Activated naive CD8-positive, alpha-beta T cell treated with anti-CD3 and anti-CD28 coated beads for 36 hours (primary cell): Measurements from ENCODE around the gene ARHGAP12. TPM values are rescaled to one million over a fixed set of nuclear protein-coding genes. Genes with fewer than 3 reads are reported as not detected.
"Not testable (repeated sequence)": the region's sequence is repeated elsewhere in the genome, so short reads cannot be mapped to it uniquely, and the experiment has no call there.

Experiments
- DNase-seq: peaks from one replicate; pipeline ENCODE4 v3.0.0; 2021
- H3K27ac Mint-ChIP-seq: one replicate; pipeline ENCODE4 v1.8.0; 2022; ENCODE audit warnings: mild to moderate bottlenecking, moderate library complexity, mixed read lengths
- H3K27me3 Mint-ChIP-seq: one replicate; pipeline ENCODE4 v1.8.0; 2022; ENCODE audit warnings: mild to moderate bottlenecking, mixed read lengths
- H3K36me3 Mint-ChIP-seq: one replicate; pipeline ENCODE4 v1.8.0; 2021; ENCODE audit warnings: mild to moderate bottlenecking, mixed read lengths
- H3K4me1 Mint-ChIP-seq: one replicate; pipeline ENCODE4 v1.8.0; 2021; ENCODE audit warnings: mixed read lengths
- H3K4me3 Mint-ChIP-seq: one replicate; pipeline ENCODE4 v1.8.0; 2022; ENCODE audit warnings: mild to moderate bottlenecking, moderate library complexity, mixed read lengths
- H3K9me3 Mint-ChIP-seq: one replicate; pipeline ENCODE4 v1.8.0; 2022; ENCODE audit warnings: mixed read lengths
- total RNA-seq, 2 experiments: library from RNA; stranded (reverse); gene quantifications; one replicate each; pipeline ENCODE4 v1.2.3, GENCODE V29; 2021

Gene ARHGAP12
- total RNA-seq, 2 experiments from 2014 or later: 2.8 to 3.4 TPM

DNA sequence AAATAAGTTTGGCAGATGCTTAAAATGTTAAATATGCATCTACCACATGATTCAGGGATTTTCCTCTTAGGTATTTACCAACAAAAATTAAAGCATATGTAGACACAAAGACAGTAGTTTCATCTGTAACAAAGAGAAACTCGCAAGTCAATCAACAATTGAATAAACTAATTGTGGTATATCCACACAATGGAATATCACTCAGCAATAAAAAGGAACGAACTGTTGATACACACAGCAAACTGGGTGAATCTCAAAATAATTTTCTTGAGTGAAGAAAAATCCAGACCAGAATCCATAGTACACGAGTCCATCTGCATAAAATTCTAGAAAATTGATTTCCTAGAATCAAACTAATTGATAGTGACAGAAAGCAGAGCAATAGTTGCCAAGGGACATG is 5.2 kb downstream of the ARHGAP12 start:
- Mint-ChIP-seq H3K4me3 (no peak overlapping the region), H3K36me3 (peaks cover 10% of the 10 kb centered on the region), H3K27me3 (no peaks in the 10 kb centered on the region), H3K27ac (no peak overlapping the region), H3K9me3 (peaks cover 5% of the 10 kb centered on the region), H3K4me1 (peaks cover 60% of the 10 kb centered on the region)
- DNase-seq: no peak

DNA sequence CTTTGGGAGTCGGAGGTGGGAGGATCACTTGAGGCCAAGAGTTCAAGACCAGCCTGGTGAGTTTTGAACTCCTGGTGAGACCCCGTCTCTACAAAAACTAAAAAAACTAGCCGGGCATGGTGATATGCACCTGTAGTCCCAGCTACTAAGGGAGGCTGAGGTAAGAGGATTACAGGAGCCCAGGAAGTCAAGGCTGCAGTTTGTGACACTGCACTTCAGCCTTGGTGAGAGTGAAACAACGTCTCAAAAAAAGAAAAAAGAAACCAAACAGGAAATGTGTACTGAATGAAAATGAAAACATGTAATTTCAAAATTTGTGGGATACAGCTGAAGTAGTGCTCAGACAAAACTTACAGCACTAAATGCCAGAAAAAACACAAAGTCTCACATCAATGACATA is 7.6 kb downstream of the ARHGAP12 start:
- Mint-ChIP-seq H3K27me3 (no peaks in the 10 kb centered on the region), H3K4me1 (peaks cover 46% of the 10 kb centered on the region), H3K4me3 (peak overlapping the region; percentile 52), H3K9me3 (peaks cover 5% of the 10 kb centered on the region), H3K27ac (peak overlapping the region; percentile 78), H3K36me3 (peaks cover 10% of the 10 kb centered on the region)
- DNase-seq: no peak

DNA sequence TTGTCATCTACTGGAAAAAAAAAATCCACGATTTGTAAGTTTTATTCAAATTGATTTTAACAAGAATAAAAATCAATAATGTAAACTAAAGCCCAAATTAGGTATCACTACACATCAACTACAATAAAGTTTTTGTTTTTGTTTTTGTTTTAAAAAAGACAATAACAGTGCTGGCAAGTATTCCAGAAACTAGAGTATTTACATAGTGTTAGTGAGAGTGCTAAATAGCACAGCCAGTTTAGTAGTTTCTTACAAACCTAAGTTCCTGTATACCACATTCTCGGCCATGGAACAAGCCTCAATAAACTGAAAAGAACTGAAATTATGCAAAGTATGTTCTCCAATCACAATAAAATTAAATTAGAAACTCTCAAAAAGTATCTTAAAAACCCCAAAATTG is 8.1 kb downstream of the ARHGAP12 start:
- no peak for DNase-seq
- H3K27me3 Mint-ChIP-seq: no peaks in the 10 kb centered on the region
- H3K36me3 Mint-ChIP-seq: peaks cover 10% of the 10 kb centered on the region
- peaks cover 5% of the 10 kb centered on the region for H3K9me3 Mint-ChIP-seq
- H3K4me3 Mint-ChIP-seq: no peak overlapping the region
- peak overlapping the region; percentile 78 for H3K27ac Mint-ChIP-seq
- peaks cover 45% of the 10 kb centered on the region for H3K4me1 Mint-ChIP-seq

DNA sequence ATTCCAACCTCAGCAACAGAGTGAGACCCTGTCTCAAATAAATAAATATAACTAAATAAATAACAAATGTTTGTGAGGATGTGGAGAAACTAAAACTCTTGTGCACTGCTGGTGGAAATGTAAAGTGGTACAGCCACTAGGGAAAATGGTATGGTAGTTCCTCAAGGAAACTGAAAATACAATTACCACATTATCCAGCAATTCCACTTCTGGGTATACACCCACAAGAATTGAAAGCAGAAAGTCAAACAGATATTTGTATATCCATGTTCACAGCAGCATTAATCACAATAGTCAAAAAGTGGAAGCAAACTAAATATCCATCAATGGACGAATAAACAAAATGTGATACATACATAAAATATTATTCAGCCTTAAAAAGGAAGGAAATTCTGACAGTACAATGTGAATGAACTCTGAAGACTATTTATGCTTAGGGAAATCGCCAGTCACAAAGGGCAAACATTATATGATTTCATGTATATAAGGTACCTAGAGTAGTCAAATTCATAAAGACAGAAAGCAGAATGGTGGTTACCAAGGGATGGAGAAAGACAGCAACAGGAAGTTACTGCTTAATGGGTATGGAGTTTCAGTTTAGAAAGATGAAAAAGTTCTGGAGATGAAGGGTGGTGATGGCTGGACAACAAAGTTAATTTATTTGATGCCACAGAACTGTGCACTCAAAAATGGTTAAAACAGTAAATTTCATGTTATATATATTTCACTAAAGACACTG is 9.8 kb downstream of the ARHGAP12 start:
- Mint-ChIP-seq H3K27ac (peak overlapping the region; percentile 16), H3K27me3 (no peaks in the 10 kb centered on the region), H3K4me1 (peaks cover 39% of the 10 kb centered on the region), H3K4me3 (no peak overlapping the region), H3K36me3 (peaks cover 10% of the 10 kb centered on the region), H3K9me3 (peaks cover 5% of the 10 kb centered on the region)
- DNase-seq: no peak

DNA sequence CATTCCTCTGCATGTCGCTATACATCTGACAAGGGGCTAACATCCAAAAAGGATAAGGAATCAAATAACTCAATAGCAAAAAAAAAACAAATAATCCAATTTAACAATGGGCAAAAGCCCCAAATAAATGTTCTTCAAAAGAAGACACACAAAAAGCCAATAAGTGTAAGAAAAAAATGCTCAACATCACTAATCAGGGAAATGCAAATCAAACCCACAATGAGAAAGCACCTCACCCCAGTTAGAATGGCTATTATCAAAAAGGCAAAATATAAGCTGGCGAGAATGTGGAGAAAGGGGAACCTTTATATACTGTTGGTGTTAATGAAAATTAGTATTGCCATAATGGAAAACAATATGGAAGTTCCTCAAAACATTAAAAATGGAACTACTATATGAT is 14.3 kb downstream of the ARHGAP12 start:
- DNase-seq: no peak
- H3K27ac Mint-ChIP-seq: no peak overlapping the region
- peaks cover 41% of the 10 kb centered on the region for H3K4me1 Mint-ChIP-seq
- no peaks in the 10 kb centered on the region for H3K9me3 Mint-ChIP-seq
- H3K36me3 Mint-ChIP-seq: peaks cover 2% of the 10 kb centered on the region
- H3K27me3 Mint-ChIP-seq: no peaks in the 10 kb centered on the region
- H3K4me3 Mint-ChIP-seq: no peak overlapping the region

DNA sequence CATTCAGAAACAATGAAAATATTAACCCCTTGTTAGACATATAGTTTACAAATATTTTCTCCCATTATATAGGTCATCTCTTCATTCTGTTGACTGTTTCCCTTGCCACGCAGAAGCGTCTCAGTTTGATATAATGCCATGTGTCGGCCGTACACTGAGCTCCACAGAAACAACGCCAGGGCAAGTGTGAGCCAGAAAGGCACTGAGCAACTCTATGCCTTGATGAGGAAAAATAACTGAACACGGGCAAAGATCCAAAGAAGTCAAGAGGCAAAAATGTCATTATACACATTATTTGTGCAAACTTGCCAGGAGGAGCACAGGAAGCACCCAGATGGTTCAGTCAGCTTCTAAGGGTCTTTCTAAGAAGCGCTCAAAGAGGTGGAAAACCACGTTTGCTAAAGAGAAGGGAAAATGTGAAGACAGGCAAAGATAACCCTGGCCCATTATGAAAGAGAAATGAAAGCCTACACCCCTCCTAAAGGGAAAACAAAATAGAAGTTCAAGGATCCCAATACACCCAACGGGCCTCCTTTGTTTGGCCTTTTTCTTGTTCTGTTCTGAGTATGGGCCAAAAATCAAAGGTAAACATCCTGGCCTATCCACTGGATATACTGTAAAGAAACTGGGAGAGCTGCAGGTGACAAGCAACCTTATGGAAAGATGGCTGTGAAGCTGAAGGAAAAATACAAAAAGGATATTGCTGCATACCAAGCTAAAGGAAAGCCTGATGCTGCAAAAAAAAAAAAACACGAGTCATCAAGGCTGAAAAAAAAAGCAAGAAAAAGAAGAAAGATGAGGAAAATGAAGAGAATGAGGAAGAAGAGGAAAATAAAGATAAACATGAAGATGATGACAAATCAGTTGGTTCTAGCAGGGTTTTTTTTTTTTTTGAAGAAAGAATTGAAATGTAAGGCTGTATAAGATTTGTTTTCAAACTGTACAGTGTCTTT is 15.5 kb downstream of the ARHGAP12 start:
- H3K27me3 Mint-ChIP-seq: no peaks in the 10 kb centered on the region
- peaks cover 35% of the 10 kb centered on the region for H3K4me1 Mint-ChIP-seq
- H3K4me3 Mint-ChIP-seq: peak overlapping the region; percentile 30
- H3K36me3 Mint-ChIP-seq: peaks cover 11% of the 10 kb centered on the region
- DNase-seq: no peak
- peak overlapping the region; percentile 46 for H3K27ac Mint-ChIP-seq
- no peaks in the 10 kb centered on the region for H3K9me3 Mint-ChIP-seq

DNA sequence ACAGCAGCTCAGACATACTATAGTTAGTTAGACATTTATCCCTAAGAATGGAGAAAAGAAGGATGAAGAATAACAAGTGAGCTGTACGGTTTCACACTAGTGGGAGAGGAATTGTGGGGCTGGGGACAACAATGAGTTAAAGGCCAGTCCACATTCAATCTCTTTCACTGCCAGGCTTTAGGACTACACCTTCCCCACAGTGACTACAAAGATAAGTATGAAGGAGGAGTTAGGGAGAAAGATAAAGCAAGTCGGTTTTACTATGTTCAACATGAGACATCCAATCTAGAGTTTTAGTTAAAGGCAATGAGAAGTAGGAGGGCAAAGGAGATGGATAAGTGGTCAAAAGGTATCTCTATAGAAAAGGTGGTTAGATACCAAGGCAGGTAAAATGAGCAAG is 16.3 kb downstream of the ARHGAP12 start:
- H3K4me3 Mint-ChIP-seq: no peak overlapping the region
- H3K27ac Mint-ChIP-seq: no peak overlapping the region
- H3K4me1 Mint-ChIP-seq: peaks cover 35% of the 10 kb centered on the region
- H3K9me3 Mint-ChIP-seq: no peaks in the 10 kb centered on the region
- no peak for DNase-seq
- H3K36me3 Mint-ChIP-seq: peaks cover 13% of the 10 kb centered on the region
- no peaks in the 10 kb centered on the region for H3K27me3 Mint-ChIP-seq

DNA sequence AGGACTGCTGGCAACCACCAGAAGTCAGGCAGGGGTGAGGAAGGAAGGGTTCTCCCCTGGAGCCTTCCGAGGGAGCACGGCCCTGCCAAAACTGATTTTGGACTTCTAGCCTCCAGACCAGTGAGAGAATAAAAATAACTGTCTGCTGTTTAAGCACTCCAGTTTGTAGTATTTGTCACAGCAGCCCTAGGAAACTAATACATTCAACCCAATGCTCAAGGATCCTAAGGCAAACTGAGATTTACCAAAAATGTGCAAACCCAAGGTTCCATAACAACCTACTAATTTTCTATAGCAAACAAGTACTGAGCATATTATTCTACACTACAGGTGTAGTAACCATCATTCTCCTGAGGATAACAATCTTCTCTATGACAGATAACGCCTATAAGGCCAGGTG is 18.6 kb downstream of the ARHGAP12 start:
- Mint-ChIP-seq H3K27ac (no peak overlapping the region), H3K36me3 (peaks cover 22% of the 10 kb centered on the region), H3K27me3 (no peaks in the 10 kb centered on the region), H3K4me1 (peaks cover 47% of the 10 kb centered on the region), H3K4me3 (no peak overlapping the region), H3K9me3 (no peaks in the 10 kb centered on the region)
- DNase-seq: no peak

DNA sequence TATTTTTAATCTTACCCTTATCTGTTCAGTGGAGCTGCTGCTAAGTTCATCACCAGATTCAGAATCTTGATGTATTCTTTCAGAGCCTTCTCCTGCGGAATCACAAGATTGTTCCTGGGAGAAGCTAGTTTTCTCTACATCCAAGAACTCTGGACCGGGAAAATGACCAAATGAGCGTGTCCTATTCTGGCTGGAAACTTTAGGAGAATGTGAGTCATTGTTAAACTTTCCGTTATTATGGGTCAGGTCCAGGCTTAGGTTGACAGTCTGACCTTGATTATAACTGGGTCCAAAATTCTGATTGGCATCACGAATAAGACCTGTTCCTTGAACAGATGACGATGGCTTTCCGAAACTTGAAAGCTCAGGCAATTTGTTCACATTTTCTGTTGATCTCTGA is 20.5 kb downstream of the ARHGAP12 start:
- Mint-ChIP-seq H3K27me3 (no peaks in the 10 kb centered on the region), H3K9me3 (no peaks in the 10 kb centered on the region), H3K4me1 (peaks cover 40% of the 10 kb centered on the region), H3K27ac (no peak overlapping the region), H3K36me3 (peaks cover 23% of the 10 kb centered on the region), H3K4me3 (no peak overlapping the region)
- DNase-seq: no peak

DNA sequence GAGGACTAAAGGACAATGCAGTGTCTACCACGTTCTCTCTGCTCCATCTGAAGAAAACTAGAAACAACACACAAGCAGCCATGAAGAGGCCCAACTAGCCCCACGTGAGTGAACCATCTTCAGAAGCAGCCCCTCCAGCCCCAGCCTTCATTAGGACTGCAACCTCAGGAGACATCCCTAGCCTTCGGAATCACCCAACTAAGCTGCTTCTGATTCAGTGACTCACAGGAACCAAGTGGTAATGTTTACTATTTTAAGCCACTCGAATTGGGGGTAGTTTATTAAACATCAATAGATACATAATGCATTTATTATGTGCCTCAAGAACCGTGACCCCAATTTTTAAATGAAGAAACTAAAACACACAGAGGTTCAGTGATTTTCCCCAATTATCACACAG is 22.6 kb downstream of the ARHGAP12 start:
- DNase-seq: no peak
- H3K27ac Mint-ChIP-seq: no peak overlapping the region
- peaks cover 36% of the 10 kb centered on the region for H3K36me3 Mint-ChIP-seq
- peaks cover 4% of the 10 kb centered on the region for H3K9me3 Mint-ChIP-seq
- no peaks in the 10 kb centered on the region for H3K27me3 Mint-ChIP-seq
- no peak overlapping the region for H3K4me3 Mint-ChIP-seq
- peaks cover 31% of the 10 kb centered on the region for H3K4me1 Mint-ChIP-seq

DNA sequence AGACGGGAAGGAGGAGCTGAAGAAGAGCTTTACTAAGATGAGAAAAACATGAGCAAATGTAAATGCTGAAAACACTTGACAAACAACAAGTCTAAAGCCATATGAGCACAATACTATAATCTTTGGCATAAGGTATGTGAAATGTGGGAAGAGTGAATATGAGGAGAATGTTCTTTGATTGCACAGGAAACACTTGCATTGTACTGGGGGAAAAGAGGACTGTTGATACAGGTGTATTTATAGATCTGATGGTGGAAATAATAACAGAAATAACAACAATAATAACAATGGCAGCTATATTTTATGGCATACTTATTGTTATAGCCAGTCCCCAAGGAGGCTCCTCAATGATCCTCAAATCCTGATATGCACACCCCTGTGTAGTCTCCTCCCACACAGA is 23.0 kb downstream of the ARHGAP12 start:
- Mint-ChIP-seq H3K27ac (no peak overlapping the region), H3K36me3 (peaks cover 40% of the 10 kb centered on the region), H3K27me3 (no peaks in the 10 kb centered on the region), H3K4me1 (peaks cover 29% of the 10 kb centered on the region), H3K9me3 (peaks cover 5% of the 10 kb centered on the region), H3K4me3 (no peak overlapping the region)
- no peak for DNase-seq

DNA sequence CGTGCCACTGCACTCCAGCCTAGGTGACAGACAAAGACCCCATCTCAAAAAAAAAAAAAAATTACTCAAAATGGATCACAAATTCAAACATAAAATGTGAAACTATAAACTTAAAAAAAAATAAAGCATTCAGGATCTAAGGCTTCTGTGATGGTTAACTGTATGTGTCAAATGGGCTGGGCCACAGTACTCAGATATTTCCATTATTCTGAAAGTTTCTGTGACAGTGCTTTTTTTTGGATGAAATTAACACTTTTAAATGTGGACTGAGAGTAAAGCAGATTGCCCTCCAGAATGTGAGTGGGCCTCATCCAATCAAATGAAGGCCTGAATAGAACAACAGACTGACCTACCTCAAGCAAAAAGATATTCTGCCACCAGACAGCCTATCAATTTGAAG is 26.0 kb downstream of the ARHGAP12 start:
- peaks cover 42% of the 10 kb centered on the region for H3K4me1 Mint-ChIP-seq
- no peak for DNase-seq

DNA sequence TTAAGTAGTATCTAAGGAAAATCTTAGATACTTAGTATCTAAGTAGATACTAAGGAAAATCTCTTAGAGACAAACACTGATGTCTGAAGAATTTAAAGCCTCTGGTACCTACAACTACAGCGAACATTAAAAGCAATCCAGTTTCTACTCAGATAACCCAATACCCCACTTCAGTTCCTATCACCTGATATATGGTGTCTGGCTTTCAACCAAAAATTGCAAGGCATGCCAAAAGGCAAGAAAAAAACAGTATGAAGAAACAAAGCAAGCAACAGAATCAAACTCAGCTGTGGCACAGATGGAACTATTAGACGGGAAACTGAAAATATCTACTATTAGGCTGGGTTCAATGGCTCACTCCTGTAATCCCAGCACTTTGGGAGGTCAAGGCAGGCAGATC is 31.1 kb downstream of the ARHGAP12 start:
- no peak for DNase-seq
- Mint-ChIP-seq H3K4me3 (no peak overlapping the region), H3K27me3 (no peaks in the 10 kb centered on the region), H3K27ac (no peak overlapping the region), H3K4me1 (peaks cover 28% of the 10 kb centered on the region), H3K36me3 (peaks cover 47% of the 10 kb centered on the region), H3K9me3 (peaks cover 17% of the 10 kb centered on the region)

More for the DNA sequence above, 26.0 kb downstream of the ARHGAP12 start:
- H3K27me3 Mint-ChIP-seq: no peaks in the 10 kb centered on the region
- H3K4me3 Mint-ChIP-seq: no peak overlapping the region
- H3K9me3 Mint-ChIP-seq: peaks cover 9% of the 10 kb centered on the region
- no peak overlapping the region for H3K27ac Mint-ChIP-seq
- H3K36me3 Mint-ChIP-seq: peaks cover 44% of the 10 kb centered on the region

DNA sequence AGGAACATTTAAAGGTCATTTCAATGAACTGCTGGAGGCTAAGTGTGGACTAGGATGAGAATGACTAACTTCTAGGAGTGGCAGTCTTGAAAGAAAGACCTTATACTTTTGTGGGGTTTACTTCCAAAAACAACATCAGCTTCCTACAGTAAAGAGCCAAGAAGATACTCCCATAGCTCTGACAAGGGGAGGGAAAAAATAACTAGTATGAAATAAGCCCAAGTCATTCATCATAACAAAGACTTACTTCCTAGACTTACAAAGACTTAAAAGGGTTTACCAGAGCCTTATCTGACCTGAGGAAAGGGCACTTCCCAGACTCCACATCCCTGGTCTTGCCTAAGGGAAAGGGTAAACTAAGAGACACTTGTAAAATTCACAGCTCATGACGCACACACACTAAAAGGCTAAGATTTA is 31.7 kb downstream of the ARHGAP12 start:
- Mint-ChIP-seq H3K27ac (no peak overlapping the region), H3K9me3 (peaks cover 16% of the 10 kb centered on the region), H3K4me3 (no peak overlapping the region), H3K4me1 (peaks cover 29% of the 10 kb centered on the region), H3K27me3 (no peaks in the 10 kb centered on the region), H3K36me3 (peaks cover 50% of the 10 kb centered on the region)
- no peak for DNase-seq

DNA sequence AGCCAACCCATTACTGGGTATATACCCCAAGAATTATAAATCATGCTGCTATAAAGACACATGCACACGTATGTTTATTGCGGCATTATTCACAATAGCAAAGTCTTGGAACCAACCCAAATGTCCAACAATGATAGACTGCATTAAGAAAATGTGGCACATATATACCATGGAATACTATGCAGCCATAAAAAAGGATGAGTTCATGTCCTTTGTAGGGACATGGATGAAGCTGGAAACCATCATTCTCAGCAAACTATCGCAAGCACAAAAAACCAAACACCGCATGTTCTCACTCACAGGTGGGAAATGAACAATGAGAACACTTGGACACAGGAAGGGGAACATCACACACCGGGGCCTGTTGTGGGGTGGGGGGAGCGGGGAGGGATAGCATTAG is 32.9 kb downstream of the ARHGAP12 start:
- not testable (repeated sequence) for H3K27me3 Mint-ChIP-seq, DNase-seq, H3K4me3 Mint-ChIP-seq, H3K27ac Mint-ChIP-seq
- peaks cover 13% of the 10 kb centered on the region for H3K9me3 Mint-ChIP-seq
- H3K36me3 Mint-ChIP-seq: peaks cover 49% of the 10 kb centered on the region
- peaks cover 31% of the 10 kb centered on the region for H3K4me1 Mint-ChIP-seq
